ENCODE data around the gene COPS7A.

The COPS7A gene

GRCh38 chr12:6750506-6750905 lies 26.7 kb downstream of the COPS7A start:
- no peak for DNase-seq (ENCODE audit: low spot score)

- no peak for DNase-seq (ENCODE audit: low spot score)
Observed at GRCh38 chr12:6751767-6752166, 27.9 kb downstream of the COPS7A start.

GRCh38 chr12:6752167-6752920 lies 28.5 kb downstream of the COPS7A start:
- DNase-seq (ENCODE audit: low spot score) = peak; percentile 67

- peak; percentile 99 for DNase-seq (ENCODE audit: low spot score)
Observed at GRCh38 chr12:6752921-6753771, 29.3 kb downstream of the COPS7A start, which contains the start of gene MLF2. Gene MLF2 (minus strand): TSS chr12:6753141. CDS start chr12:6752334, 807 bp downstream.

- no peak for DNase-seq (ENCODE audit: low spot score)
Observed at GRCh38 chr12:6753772-6754356, 30.0 kb downstream of the COPS7A start.

- DNase-seq (ENCODE audit: low spot score) = no peak
Observed at GRCh38 chr12:6754411-6754810, 30.6 kb downstream of the COPS7A start.

GRCh38 chr12:6757028-6757690 lies 33.3 kb downstream of the COPS7A start:
- DNase-seq (ENCODE audit: low spot score) = no peak

GRCh38 chr12:6758506-6759095 lies 34.8 kb downstream of the COPS7A start:
- no peak for DNase-seq (ENCODE audit: low spot score)

- DNase-seq (ENCODE audit: low spot score) = no peak
Observed at GRCh38 chr12:6759741-6760140, 35.9 kb downstream of the COPS7A start.

- no peak for DNase-seq (ENCODE audit: low spot score)
Observed at GRCh38 chr12:6763380-6763779, 39.5 kb downstream of the COPS7A start.

GRCh38 chr12:6764011-6764828 lies 40.4 kb downstream of the COPS7A start:
- DNase-seq (ENCODE audit: low spot score) = peak; percentile 98

- no peak for DNase-seq (ENCODE audit: low spot score)
Observed at GRCh38 chr12:6765048-6765633, 41.3 kb downstream of the COPS7A start.

GRCh38 chr12:6765634-6766581 lies 42.1 kb downstream of the COPS7A start, which contains the start of gene PTMS:
Gene PTMS (plus strand): TSS chr12:6766363. CDS start chr12:6766706, 343 bp downstream.
- peak; percentile 83 for DNase-seq (ENCODE audit: low spot score)

GRCh38 chr12:6766651-6767349 lies 43.0 kb downstream of the COPS7A start:
- peak; percentile 70 for DNase-seq (ENCODE audit: low spot score)

GRCh38 chr12:6767353-6768319 lies 43.8 kb downstream of the COPS7A start:
- DNase-seq (ENCODE audit: low spot score) = no peak

GRCh38 chr12:6768437-6768914 lies 44.6 kb downstream of the COPS7A start:
- DNase-seq (ENCODE audit: low spot score) = no peak

GRCh38 chr12:6768990-6769389 lies 45.1 kb downstream of the COPS7A start:
- peak; percentile 67 for DNase-seq (ENCODE audit: low spot score)
